ENCODE measurements around the gene PTBP3.

DNA sequence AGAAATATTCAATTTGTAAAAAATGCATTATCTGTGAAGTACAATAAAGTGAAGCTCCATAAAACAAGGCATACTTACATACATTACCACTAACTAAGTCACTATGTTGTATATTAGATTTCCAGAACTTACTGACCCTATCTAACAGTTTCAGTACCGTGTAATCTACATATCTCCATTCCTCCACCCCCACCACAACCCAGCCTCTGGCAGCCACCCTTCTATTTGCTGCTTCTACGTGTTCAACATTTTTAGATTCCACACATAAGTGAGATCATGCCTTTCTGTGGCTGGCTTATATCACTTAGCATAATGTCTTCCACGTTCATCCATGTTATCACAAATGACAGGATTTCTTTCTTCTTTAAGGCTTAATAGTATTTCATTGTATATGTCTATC lies 31.3 kb upstream of the PTBP3 start:
- TF ChIP-seq, protein P1, sequence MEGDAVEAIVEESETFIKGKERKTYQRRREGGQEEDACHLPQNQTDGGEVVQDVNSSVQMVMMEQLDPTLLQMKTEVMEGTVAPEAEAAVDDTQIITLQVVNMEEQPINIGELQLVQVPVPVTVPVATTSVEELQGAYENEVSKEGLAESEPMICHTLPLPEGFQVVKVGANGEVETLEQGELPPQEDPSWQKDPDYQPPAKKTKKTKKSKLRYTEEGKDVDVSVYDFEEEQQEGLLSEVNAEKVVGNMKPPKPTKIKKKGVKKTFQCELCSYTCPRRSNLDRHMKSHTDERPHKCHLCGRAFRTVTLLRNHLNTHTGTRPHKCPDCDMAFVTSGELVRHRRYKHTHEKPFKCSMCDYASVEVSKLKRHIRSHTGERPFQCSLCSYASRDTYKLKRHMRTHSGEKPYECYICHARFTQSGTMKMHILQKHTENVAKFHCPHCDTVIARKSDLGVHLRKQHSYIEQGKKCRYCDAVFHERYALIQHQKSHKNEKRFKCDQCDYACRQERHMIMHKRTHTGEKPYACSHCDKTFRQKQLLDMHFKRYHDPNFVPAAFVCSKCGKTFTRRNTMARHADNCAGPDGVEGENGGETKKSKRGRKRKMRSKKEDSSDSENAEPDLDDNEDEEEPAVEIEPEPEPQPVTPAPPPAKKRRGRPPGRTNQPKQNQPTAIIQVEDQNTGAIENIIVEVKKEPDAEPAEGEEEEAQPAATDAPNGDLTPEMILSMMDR (IDR thresholded peaks at IDR 0.05; ENCODE audit: low read length): no peak
- no peak for TF ChIP-seq EZH2 (optimal IDR thresholded peaks at IDR 0.05; ENCODE audit: low read depth, low read length)

Measured in MM.1S (cell line).